Measurements from ENCODE around the gene GLRA1.
"Not testable (repeated sequence)": the region's sequence is repeated elsewhere in the genome, so short reads cannot be mapped to it uniquely, and the experiment has no call there.

GLRA1 gene

GRCh38 chr5:151881621-151882225 is 42.9 kb downstream of the GLRA1 start:
- DNase-seq = no peak

GRCh38 chr5:151880324-151880723 is 44.3 kb downstream of the GLRA1 start:
- no peak for DNase-seq

GRCh38 chr5:151873701-151874100 is 51.0 kb downstream of the GLRA1 start:
- DNase-seq = no peak

GRCh38 chr5:151872701-151873100 is 52.0 kb downstream of the GLRA1 start:
- DNase-seq = no peak

GRCh38 chr5:151870820-151871219 is 53.8 kb downstream of the GLRA1 start:
- DNase-seq = peak; percentile 94

GRCh38 chr5:151870271-151870670 is 54.4 kb downstream of the GLRA1 start:
- DNase-seq = no peak

- no peak for DNase-seq
These were observed 54.8 kb downstream of the GLRA1 start for GRCh38 chr5:151869843-151870242.

GRCh38 chr5:151868451-151868850 is 56.2 kb downstream of the GLRA1 start:
- DNase-seq = no peak

- DNase-seq = no peak
These were observed 60.4 kb downstream of the GLRA1 start for GRCh38 chr5:151864061-151864748.

- DNase-seq = no peak
These were observed 61.1 kb downstream of the GLRA1 start for GRCh38 chr5:151863566-151863965.

- no peak for DNase-seq
These were observed 61.7 kb downstream of the GLRA1 start for GRCh38 chr5:151862811-151863472.

- not testable (repeated sequence) for DNase-seq
These were observed 63.8 kb downstream of the GLRA1 start for GRCh38 chr5:151860867-151861266.

GRCh38 chr5:151856861-151857260 is 67.8 kb downstream of the GLRA1 start:
- DNase-seq = no peak

- DNase-seq = no peak
These were observed 69.0 kb downstream of the GLRA1 start for GRCh38 chr5:151855701-151856100.

GRCh38 chr5:151847871-151848270 is 76.8 kb downstream of the GLRA1 start:
- DNase-seq = no peak

GRCh38 chr5:151846765-151847164 is 77.9 kb downstream of the GLRA1 start:
- DNase-seq = no peak

GRCh38 chr5:151832843-151833242 is 91.8 kb downstream of the GLRA1 start:
- not testable (repeated sequence) for DNase-seq

- no peak for DNase-seq
These were observed 95.3 kb downstream of the GLRA1 start for GRCh38 chr5:151829370-151829769.

- DNase-seq = peak; percentile 59
These were observed 99.2 kb downstream of the GLRA1 start for GRCh38 chr5:151825445-151825844.

- DNase-seq = no peak
These were observed 102.5 kb downstream of the GLRA1 start for GRCh38 chr5:151822141-151822540.

- DNase-seq = no peak
These were observed 103.7 kb downstream of the GLRA1 start for GRCh38 chr5:151820903-151821302.

- no peak for DNase-seq
These were observed 104.4 kb downstream of the GLRA1 start for GRCh38 chr5:151820271-151820670.

GRCh38 chr5:151819830-151820229 is 104.8 kb downstream of the GLRA1 start:
- DNase-seq = no peak

- no peak for DNase-seq
These were observed 109.6 kb downstream of the GLRA1 start for GRCh38 chr5:151815051-151815450.
